HepG2 (cell line): ENCODE data around the gene HPDL. TPM values are rescaled to one million over a fixed set of nuclear protein-coding genes. Genes with fewer than 3 reads are reported as not detected.

Experiments used
- CBX1 ChIP-seq: IDR thresholded peaks from one replicate; pipeline ENCODE4 v1.6.1; 2016; ENCODE audit warnings: antibody characterized with exemption, low read depth
- EEA1 ChIP-seq: sonication (generic); formaldehyde crosslinking; IDR thresholded peaks from 2 replicates; pipeline ENCODE4 v1.5.1; 2020; ENCODE audit warnings: mild to moderate bottlenecking, missing genetic modification reagents, borderline replicate concordance
- JARID2 ChIP-seq: sonication (generic); formaldehyde crosslinking; IDR thresholded peaks from 2 replicates; pipeline ENCODE4 v1.8.1; 2023; ENCODE audit warnings: missing genetic modification reagents, inconsistent platforms; ENCODE audit not compliant: insufficient replicate concordance
- KLF12 ChIP-seq: sonication (generic); formaldehyde crosslinking; IDR thresholded peaks from 2 replicates; pipeline ENCODE4 v1.4.0; 2020; ENCODE audit warnings: missing genetic modification reagents, borderline replicate concordance
- MAFK ChIP-seq, 2 experiments: IDR thresholded peaks in 1 of 2; conservative IDR thresholded peaks in 1 of 2; 2 replicates each; pipeline ENCODE4 v1.6.1; 2011; ENCODE audit warnings: improper control_type of control experiment in 2 of 2, low read length in 2 of 2
- PAWR ChIP-seq: sonication (generic); formaldehyde crosslinking; IDR thresholded peaks from 2 replicates; pipeline ENCODE4 v1.4.0; 2020; ENCODE audit warnings: missing genetic modification reagents, mild to moderate bottlenecking, borderline replicate concordance
- PAX8 ChIP-seq: sonication (generic); formaldehyde crosslinking; IDR thresholded peaks from 2 replicates; pipeline ENCODE4 v1.8.0; 2022; ENCODE audit warnings: mild to moderate bottlenecking, missing genetic modification reagents, borderline replicate concordance
- RNF2 ChIP-seq: fragments of 450-650 bp; conservative IDR thresholded peaks from 2 replicates; pipeline ENCODE4 v1.6.1; 2016; ENCODE audit warnings: low read depth
- SMAD1 ChIP-seq: sonication (generic); formaldehyde crosslinking; IDR thresholded peaks from 2 replicates; pipeline ENCODE4 v1.4.0; 2020; ENCODE audit warnings: missing genetic modification reagents, low read depth, mild to moderate bottlenecking, borderline replicate concordance
- SOX13 ChIP-seq, 3 experiments: fragments of 450-650 bp in 1 of 3; sonication (generic) in 1 of 3; formaldehyde crosslinking in 1 of 3; IDR thresholded peaks in 2 of 3; conservative IDR thresholded peaks in 1 of 3; 2 replicates each; pipeline versions ENCODE4 v1.5.0 to v1.6.1; 2016 to 2020; ENCODE audit warnings: antibody characterized with exemption in 1 of 3, mild to moderate bottlenecking in 1 of 3, missing compliant biosample characterization in 1 of 3, missing genetic modification reagents in 1 of 3, moderate library complexity in 1 of 3
- SPEN ChIP-seq: sonication (generic); formaldehyde crosslinking; IDR thresholded peaks from 2 replicates; pipeline ENCODE4 v1.5.1; 2020; ENCODE audit warnings: low read depth, mild to moderate bottlenecking, missing genetic modification reagents
- SRF ChIP-seq: IDR thresholded peaks from 2 replicates; pipeline ENCODE4 v1.6.1; 2011; ENCODE audit warnings: mild to moderate bottlenecking, low read depth, low read length, moderate library complexity
- STAT5B ChIP-seq: sonication (generic); formaldehyde crosslinking; IDR thresholded peaks from 2 replicates; pipeline ENCODE4 v1.4.0; 2020; ENCODE audit warnings: missing genetic modification reagents
- TMF1 ChIP-seq: sonication (generic); formaldehyde crosslinking; IDR thresholded peaks from 2 replicates; pipeline ENCODE4 v1.8.1; 2022; ENCODE audit warnings: low read depth, missing genetic modification reagents
- U2AF1 ChIP-seq: fragments of 200-400 bp; formaldehyde crosslinking; optimal IDR thresholded peaks from 2 replicates; pipeline ENCODE3; 2017; ENCODE audit warnings: mild to moderate bottlenecking, low read depth, low read length
- ZBTB21 ChIP-seq: sonication (generic); formaldehyde crosslinking; IDR thresholded peaks from 2 replicates; pipeline ENCODE4 v1.4.0; 2020; ENCODE audit warnings: missing genetic modification reagents
- ZNF101 ChIP-seq: sonication (generic); formaldehyde crosslinking; IDR thresholded peaks from 2 replicates; pipeline ENCODE4 v1.4.0; 2020; ENCODE audit warnings: mild to moderate bottlenecking, low read depth, missing genetic modification reagents, borderline replicate concordance
- ZNF234 ChIP-seq: sonication (generic); formaldehyde crosslinking; conservative IDR thresholded peaks from 2 replicates; pipeline ENCODE4 v1.5.1; 2020; ENCODE audit warnings: mild to moderate bottlenecking, missing genetic modification reagents
- ZNF292 ChIP-seq: sonication (generic); formaldehyde crosslinking; IDR thresholded peaks from 2 replicates; pipeline ENCODE4 v1.8.1; 2022; ENCODE audit warnings: mild to moderate bottlenecking, low read depth, missing genetic modification reagents, borderline replicate concordance
- ZNF788 ChIP-seq: sonication (generic); formaldehyde crosslinking; IDR thresholded peaks from 2 replicates; pipeline ENCODE4 v1.5.0; 2020; ENCODE audit warnings: mild to moderate bottlenecking, missing genetic modification reagents, borderline replicate concordance
- ZNF839 ChIP-seq: sonication (generic); formaldehyde crosslinking; IDR thresholded peaks from 2 replicates; pipeline ENCODE4 v1.4.0; 2020; ENCODE audit warnings: missing genetic modification reagents, mild to moderate bottlenecking, borderline replicate concordance
- polyA plus RNA-seq, 8 experiments: library from polyadenylated mRNA; depleted of rRNA in 3 of 8; stranded (reverse) in 7 of 8; unstranded in 1 of 8; fragments of >200 nt; fragmentation: Illumina TruSeq in 4 of 8; extraction: Trizol in 4 of 8; gene quantifications; 2 replicates each; pipeline versions ENCODE4 v1.2.1 to v1.2.3, GENCODE V29; 2011 to 2016; ENCODE audit warnings: low read depth in 4 of 8, missing spikeins in 1 of 8, mixed read lengths in 1 of 8; ENCODE audit not compliant: insufficient read depth in 1 of 8
- total RNA-seq, 5 experiments: library from RNA; depleted of rRNA; stranded (reverse); fragments of >200 nt; fragmentation: Illumina TruSeq; extraction: Trizol; gene quantifications; 2 replicates each; pipeline ENCODE4 v1.2.3, GENCODE V29; 2016; ENCODE audit warnings: low read depth in 1 of 5
- TF ChIP-seq, protein P1 (sequence below): IDR thresholded peaks from 2 replicates; pipeline ENCODE4 v1.6.1; 2016; ENCODE audit warnings: low read depth, borderline replicate concordance
- TF ChIP-seq, protein P2 (sequence below): sonication (generic); formaldehyde crosslinking; IDR thresholded peaks from 2 replicates; pipeline ENCODE4 v1.4.0; 2020; ENCODE audit warnings: missing genetic modification reagents
- TF ChIP-seq, protein P3 (sequence below): sonication (generic); formaldehyde crosslinking; IDR thresholded peaks from 2 replicates; pipeline ENCODE4 v1.5.0; 2020; ENCODE audit warnings: missing genetic modification reagents
- TF ChIP-seq, protein P4 (sequence below): sonication (generic); formaldehyde crosslinking; IDR thresholded peaks from 2 replicates; pipeline ENCODE4 v1.8.1; 2023; ENCODE audit warnings: mild to moderate bottlenecking, missing genetic modification reagents

The HPDL gene
- total and polyA plus RNA-seq, 2 of the 13 experiments (the other 11 are each of a cell fraction or from before 2014, with no cell fraction given), result not detected

DNA sequence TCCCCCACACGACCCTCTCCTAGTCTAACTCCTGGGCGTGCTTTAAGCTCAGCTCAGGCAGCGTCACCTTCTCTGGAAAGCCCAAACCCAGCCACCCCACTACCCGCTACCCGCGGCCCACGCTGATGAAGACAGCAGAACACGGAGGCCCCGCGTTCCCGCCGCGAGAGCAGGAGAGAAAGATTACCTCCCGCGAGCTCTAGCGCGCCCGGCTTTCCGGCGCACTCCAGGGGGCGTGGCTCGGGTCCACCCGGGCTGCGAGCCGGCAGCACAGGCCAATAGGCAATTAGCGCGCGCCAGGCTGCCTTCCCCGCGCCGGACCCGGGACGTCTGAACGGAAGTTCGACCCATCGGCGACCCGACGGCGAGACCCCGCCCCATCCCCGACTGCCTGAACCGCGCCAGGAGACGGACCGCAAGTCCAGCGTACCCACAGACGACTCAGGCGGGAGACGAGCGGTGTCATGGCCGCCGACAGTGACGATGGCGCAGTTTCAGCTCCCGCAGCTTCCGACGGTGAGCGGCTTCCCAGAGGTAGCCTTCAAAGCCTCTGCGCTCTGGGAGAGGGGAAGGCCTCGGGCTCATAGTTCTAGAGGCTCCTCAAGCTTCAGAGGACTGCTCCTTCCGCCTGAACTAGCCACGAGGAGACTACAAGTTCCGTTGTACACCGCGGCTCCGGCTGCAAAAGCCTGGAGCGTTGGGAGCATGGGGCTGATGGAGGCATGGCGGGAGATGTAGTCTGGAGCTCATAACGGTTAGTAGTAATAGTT is 13.3 kb downstream of the HPDL start, which contains the start of the genes MUTYH and TOE1 (continued):
- TF ChIP-seq ZNF292 (CRISPR knock-in tag) (peak; percentile 67; the same call in 1 of the 2 replicates), ZNF839 (no peak; the same call in 1 of the 2 replicates), RNF2 (no peak; the same call in 1 of the 2 replicates), JARID2 (no peak), U2AF1 (no peak), SPEN (CRISPR knock-in tag) (no peak; the same call in none of the 2 replicates), CBX1 (peak; percentile 52), SMAD1 (peak; percentile 74; the same call in 1 of the 2 replicates), PAWR (CRISPR knock-in tag) (no peak), STAT5B (no peak), ZBTB21 (CRISPR knock-in tag) (no peak), KLF12 (CRISPR knock-in tag) (0 out of 2 replicates have a peak, but pooled peaks have one; percentile 48), PAX8 (CRISPR knock-in tag) (peak; percentile 43; the same call in 1 of the 2 replicates), ZNF234 (no peak), TMF1 (CRISPR knock-in tag) (no peak; the same call in 1 of the 2 replicates), EEA1 (CRISPR knock-in tag) (no peak), MAFK (conservative IDR thresholded peaks at IDR 0.05 in 1 of 2, IDR thresholded peaks at IDR 0.05 in 1 of 2; ENCODE audit: low read length in 2 of 2) (no peak), SRF (no peak), ZNF788 (peak; percentile 89; the same call in 1 of the 2 replicates), ZNF101 (CRISPR knock-in tag) (no peak), SOX13 (IDR thresholded peaks at IDR 0.05) (no peak), SOX13 (CRISPR knock-in tag; conservative IDR thresholded peaks at IDR 0.05 in 1 of 2, IDR thresholded peaks at IDR 0.05 in 1 of 2) (no peak)
- TF ChIP-seq, protein P1, sequence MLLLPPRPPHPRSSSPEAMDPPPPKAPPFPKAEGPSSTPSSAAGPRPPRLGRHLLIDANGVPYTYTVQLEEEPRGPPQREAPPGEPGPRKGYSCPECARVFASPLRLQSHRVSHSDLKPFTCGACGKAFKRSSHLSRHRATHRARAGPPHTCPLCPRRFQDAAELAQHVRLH (CRISPR knock-in tag), result no peak
- TF ChIP-seq, protein P2, sequence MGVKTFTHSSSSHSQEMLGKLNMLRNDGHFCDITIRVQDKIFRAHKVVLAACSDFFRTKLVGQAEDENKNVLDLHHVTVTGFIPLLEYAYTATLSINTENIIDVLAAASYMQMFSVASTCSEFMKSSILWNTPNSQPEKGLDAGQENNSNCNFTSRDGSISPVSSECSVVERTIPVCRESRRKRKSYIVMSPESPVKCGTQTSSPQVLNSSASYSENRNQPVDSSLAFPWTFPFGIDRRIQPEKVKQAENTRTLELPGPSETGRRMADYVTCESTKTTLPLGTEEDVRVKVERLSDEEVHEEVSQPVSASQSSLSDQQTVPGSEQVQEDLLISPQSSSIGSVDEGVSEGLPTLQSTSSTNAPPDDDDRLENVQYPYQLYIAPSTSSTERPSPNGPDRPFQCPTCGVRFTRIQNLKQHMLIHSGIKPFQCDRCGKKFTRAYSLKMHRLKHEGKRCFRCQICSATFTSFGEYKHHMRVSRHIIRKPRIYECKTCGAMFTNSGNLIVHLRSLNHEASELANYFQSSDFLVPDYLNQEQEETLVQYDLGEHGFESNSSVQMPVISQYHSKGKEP (CRISPR knock-in tag), result no peak
- TF ChIP-seq, protein P3, sequence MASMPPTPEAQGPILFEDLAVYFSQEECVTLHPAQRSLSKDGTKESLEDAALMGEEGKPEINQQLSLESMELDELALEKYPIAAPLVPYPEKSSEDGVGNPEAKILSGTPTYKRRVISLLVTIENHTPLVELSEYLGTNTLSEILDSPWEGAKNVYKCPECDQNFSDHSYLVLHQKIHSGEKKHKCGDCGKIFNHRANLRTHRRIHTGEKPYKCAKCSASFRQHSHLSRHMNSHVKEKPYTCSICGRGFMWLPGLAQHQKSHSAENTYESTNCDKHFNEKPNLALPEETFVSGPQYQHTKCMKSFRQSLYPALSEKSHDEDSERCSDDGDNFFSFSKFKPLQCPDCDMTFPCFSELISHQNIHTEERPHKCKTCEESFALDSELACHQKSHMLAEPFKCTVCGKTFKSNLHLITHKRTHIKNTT (CRISPR knock-in tag), result no peak
- TF ChIP-seq, protein P4, sequence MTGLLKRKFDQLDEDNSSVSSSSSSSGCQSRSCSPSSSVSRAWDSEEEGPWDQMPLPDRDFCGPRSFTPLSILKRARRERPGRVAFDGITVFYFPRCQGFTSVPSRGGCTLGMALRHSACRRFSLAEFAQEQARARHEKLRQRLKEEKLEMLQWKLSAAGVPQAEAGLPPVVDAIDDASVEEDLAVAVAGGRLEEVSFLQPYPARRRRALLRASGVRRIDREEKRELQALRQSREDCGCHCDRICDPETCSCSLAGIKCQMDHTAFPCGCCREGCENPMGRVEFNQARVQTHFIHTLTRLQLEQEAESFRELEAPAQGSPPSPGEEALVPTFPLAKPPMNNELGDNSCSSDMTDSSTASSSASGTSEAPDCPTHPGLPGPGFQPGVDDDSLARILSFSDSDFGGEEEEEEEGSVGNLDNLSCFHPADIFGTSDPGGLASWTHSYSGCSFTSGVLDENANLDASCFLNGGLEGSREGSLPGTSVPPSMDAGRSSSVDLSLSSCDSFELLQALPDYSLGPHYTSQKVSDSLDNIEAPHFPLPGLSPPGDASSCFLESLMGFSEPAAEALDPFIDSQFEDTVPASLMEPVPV (CRISPR knock-in tag), result peak; percentile 64
